H1 (cell line): ENCODE data around the gene PLIN1. TPM values are rescaled to one million over a fixed set of nuclear protein-coding genes. Genes with fewer than 3 reads are reported as not detected.

Experiments
- ATF2 ChIP-seq: IDR thresholded peaks from 2 replicates; pipeline ENCODE4 v1.6.1; 2012; ENCODE audit warnings: low read length, inconsistent platforms
- BCL11A ChIP-seq, 2 experiments: IDR thresholded peaks; one replicate each; pipeline ENCODE4 v1.6.1; 2011; ENCODE audit warnings: low read depth in 2 of 2, low read length in 2 of 2, mild to moderate bottlenecking in 2 of 2
- BRCA1 ChIP-seq: IDR thresholded peaks from 2 replicates; pipeline ENCODE4 v1.6.1; 2012; ENCODE audit warnings: low read depth, low read length, improper control_type of control experiment
- CBX8 ChIP-seq: fragments of 300-800, 300-1000 bp; sonication (generic); IDR thresholded peaks from 2 replicates; pipeline ENCODE4 v1.7.1; 2016; ENCODE audit warnings: low read depth, low read length, borderline replicate concordance
- CEBPB ChIP-seq: IDR thresholded peaks from 2 replicates; pipeline ENCODE4 v1.6.1; 2012; ENCODE audit warnings: low read depth, low read length
- CTBP2 ChIP-seq: IDR thresholded peaks from 2 replicates; pipeline ENCODE4 v1.7.0; 2011; ENCODE audit warnings: borderline replicate concordance, mild to moderate bottlenecking, moderate library complexity, mixed read lengths, low read length; ENCODE audit not compliant: insufficient read depth, insufficient read length
- GABPA ChIP-seq: IDR thresholded peaks from 2 replicates; pipeline ENCODE4 v1.6.1; 2011; ENCODE audit warnings: mild to moderate bottlenecking, low read length, moderate library complexity, borderline replicate concordance; ENCODE audit not compliant: insufficient read depth
- HDAC6 ChIP-seq: IDR thresholded peaks from one replicate; pipeline ENCODE4 v1.7.1; 2012; ENCODE audit warnings: low read depth, mild to moderate bottlenecking, inconsistent platforms, low read length, moderate library complexity
- JUND ChIP-seq: IDR thresholded peaks from 2 replicates; pipeline ENCODE4 v1.6.1; 2011; ENCODE audit warnings: mild to moderate bottlenecking, improper control_type of control experiment, low read length
- KDM1A ChIP-seq: fragments of 200-600, 300-600 bp; sonication (generic); IDR thresholded peaks from 2 replicates; pipeline ENCODE4 v1.7.1; 2016; ENCODE audit warnings: mild to moderate bottlenecking, low read length, borderline replicate concordance
- KDM4A ChIP-seq: IDR thresholded peaks from one replicate; pipeline ENCODE4 v1.7.1; 2012; ENCODE audit warnings: low read depth, mild to moderate bottlenecking, moderate library complexity, low read length, inconsistent platforms; ENCODE audit not compliant: severe bottlenecking
- MAX ChIP-seq: IDR thresholded peaks from 2 replicates; pipeline ENCODE4 v1.6.1; 2012; ENCODE audit warnings: inconsistent platforms
- POLR2A ChIP-seq, 2 experiments: IDR thresholded peaks; 1 replicate in 1 of 2; 2 replicates in 1 of 2; pipeline ENCODE4 v1.6.1; 2011; ENCODE audit warnings: low read depth in 2 of 2, low read length in 2 of 2, mild to moderate bottlenecking in 2 of 2; ENCODE audit errors: control extremely low read depth in 1 of 2
- POLR2AphosphoS5 ChIP-seq: IDR thresholded peaks from 2 replicates; pipeline ENCODE4 v1.6.1; 2011; ENCODE audit warnings: low read depth, low read length
- RFX5 ChIP-seq: IDR thresholded peaks from 2 replicates; pipeline ENCODE4 v1.6.1; 2011; ENCODE audit warnings: low read depth, low read length, improper control_type of control experiment, borderline replicate concordance
- RXRA ChIP-seq: IDR thresholded peaks from 2 replicates; pipeline ENCODE4 v1.6.1; 2011; ENCODE audit warnings: low read depth, mild to moderate bottlenecking, low read length, moderate library complexity; ENCODE audit not compliant: insufficient read depth
- SUZ12 ChIP-seq: fragments of 200-600 bp; sonication (generic); IDR thresholded peaks from 2 replicates; pipeline ENCODE4 v1.6.1; 2012; ENCODE audit warnings: mild to moderate bottlenecking, inconsistent platforms, low read length, moderate library complexity, mixed read lengths
- TAF1 ChIP-seq: IDR thresholded peaks from 2 replicates; pipeline ENCODE4 v1.6.1; 2011; ENCODE audit warnings: mild to moderate bottlenecking, low read depth, low read length
- TBP ChIP-seq: IDR thresholded peaks from 2 replicates; pipeline ENCODE4 v1.6.1; 2011; ENCODE audit warnings: low read depth, low read length, improper control_type of control experiment
- USF2 ChIP-seq: IDR thresholded peaks from 2 replicates; pipeline ENCODE4 v1.6.1; 2011; ENCODE audit warnings: low read length, improper control_type of control experiment
- ZNF274 ChIP-seq: IDR thresholded peaks from 2 replicates; pipeline ENCODE4 v1.7.0; 2012; ENCODE audit warnings: low read length, borderline replicate concordance; ENCODE audit errors: extremely low read depth
- polyA plus RNA-seq, 7 experiments: library from polyadenylated mRNA; depleted of rRNA in 3 of 7; stranded (reverse) in 5 of 7; unstranded in 2 of 7; fragments of >200 nt in 5 of 7; fragments of 200-250 nt in 2 of 7; gene quantifications; 1 replicate in 5 of 7; 2 replicates in 1 of 7; 4 replicates in 1 of 7; pipeline versions ENCODE4 v1.2.1 to v1.2.3, GENCODE V29; 2011 to 2013; ENCODE audit warnings: missing spikeins in 2 of 7, mixed read lengths in 2 of 7
- total RNA-seq: library from RNA; stranded (reverse); fragmentation: NEBNext Ultra II Directional; extraction: Animal tissue kit (Norgen Biotek cat#: 25700); gene quantifications from 2 replicates; pipeline ENCODE4 v1.2.1, GENCODE V29; 2021

PLIN1 gene
- total and polyA plus RNA-seq, 2 of the 8 experiments (the other 6 are each of a cell fraction or from before 2014, with no cell fraction given) = 0.33 TPM; not detected in 1

GRCh38 chr15:89654847-89655805 is 24.0 kb downstream of the PLIN1 start, which contains the start of gene KIF7 (continued):
- TF ChIP-seq ATF2 (no peak), ZNF274 (no peak), POLR2AphosphoS5 (peak; percentile 89), HDAC6 (no peak), BCL11A (IDR thresholded peaks at IDR 0.05; ENCODE audit: low read depth in 2 of 2, low read length in 2 of 2) (no peak), JUND (no peak), BRCA1 (no peak), TBP (peak; percentile 58), RFX5 (no peak), MAX (peak; percentile 57), POLR2A (IDR thresholded peaks at IDR 0.05; ENCODE audit: control extremely low read depth in 1 of 2, low read depth in 2 of 2, low read length in 2 of 2) (peak in 1 of 2 experiments; percentile 79; a peak in 2 of 3 replicates), KDM1A (no peak), SUZ12 (no peak), GABPA (peak; percentile 43; the same call in 1 of the 2 replicates), CTBP2 (no peak), USF2 (no peak), KDM4A (peak; percentile 70), CEBPB (no peak), CBX8 (no peak), RXRA (no peak), TAF1 (peak; percentile 85)
